ES-I3 (cell line): ENCODE measurements around the gene PKD1.

Experiments
- H3K36me3 ChIP-seq: 2 replicates; pipeline ENCODE4 v1.6.1; 2013; ENCODE audit warnings: mild to moderate bottlenecking, low read length, control low read depth, moderate library complexity; ENCODE audit not compliant: insufficient read depth
- H3K4me1 ChIP-seq: 2 replicates; pipeline ENCODE4 v1.6.1; 2013; ENCODE audit warnings: mild to moderate bottlenecking, control low read depth, low read length; ENCODE audit not compliant: insufficient read depth
- H3K9ac ChIP-seq: 2 replicates; pipeline ENCODE4 v1.6.1; 2013; ENCODE audit warnings: low read depth, mild to moderate bottlenecking, low read length, moderate library complexity
- H3K9me3 ChIP-seq: 2 replicates; pipeline ENCODE4 v1.6.1; 2013; ENCODE audit warnings: mild to moderate bottlenecking, low read length, moderate library complexity; ENCODE audit not compliant: control insufficient read depth, insufficient read depth

Gene PKD1

GRCh38 chr16:2090481-2090776 lies 45.3 kb downstream of the PKD1 start:
- no peak overlapping the region for H3K9ac ChIP-seq
- no peaks in the 10 kb centered on the region for H3K9me3 ChIP-seq
- no peaks in the 10 kb centered on the region; the same call in 1 of the 2 replicates for H3K36me3 ChIP-seq
- no peaks in the 10 kb centered on the region; the same call in 1 of the 2 replicates for H3K4me1 ChIP-seq

DNA sequence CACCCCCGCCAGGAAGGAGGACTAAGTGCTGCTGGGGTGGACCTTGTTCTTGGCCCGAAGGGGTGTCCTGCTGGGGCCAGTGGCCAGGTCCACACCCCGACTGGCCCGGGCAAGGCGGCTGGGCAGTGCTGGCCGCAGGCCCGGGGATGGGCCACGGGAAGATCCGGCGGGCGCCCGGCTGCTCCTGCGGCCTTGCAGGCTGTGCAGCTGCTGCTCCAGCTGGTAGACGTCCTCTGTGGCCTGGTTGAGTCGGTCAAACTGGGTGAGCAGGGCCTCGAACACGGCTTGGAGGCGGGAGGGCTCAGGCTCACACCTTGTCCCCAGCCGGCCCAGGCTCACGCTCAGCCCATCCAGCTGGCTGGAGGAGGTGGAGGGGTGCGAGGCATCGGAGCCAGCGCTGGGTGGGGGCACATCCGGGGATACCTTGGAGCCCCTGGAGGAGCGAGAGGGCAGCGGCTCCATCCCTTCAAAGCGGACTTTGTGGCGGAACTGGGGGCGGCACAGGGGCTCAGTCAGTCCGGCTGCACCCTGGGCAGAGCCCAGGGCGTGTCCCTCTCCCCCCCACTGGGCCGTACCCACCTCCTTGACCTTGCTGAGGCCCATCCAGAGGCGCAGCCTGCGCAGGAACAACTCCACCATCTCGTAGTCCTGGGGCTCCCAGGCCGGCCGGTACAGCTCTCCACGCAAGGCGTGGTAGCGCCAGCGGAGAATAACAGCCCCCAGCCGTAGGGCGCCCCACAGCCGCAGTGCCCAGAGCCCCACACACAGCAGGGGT lies 45.8 kb downstream of the PKD1 start:
- H3K9me3 ChIP-seq: no peaks in the 10 kb centered on the region
- H3K9ac ChIP-seq: no peak overlapping the region
- H3K4me1 ChIP-seq: no peaks in the 10 kb centered on the region; the same call in 1 of the 2 replicates
- no peaks in the 10 kb centered on the region; the same call in 1 of the 2 replicates for H3K36me3 ChIP-seq

- no peaks in the 10 kb centered on the region; the same call in 1 of the 2 replicates for H3K4me1 ChIP-seq
- H3K9ac ChIP-seq: no peak overlapping the region
These were observed 46.8 kb downstream of the PKD1 start for GRCh38 chr16:2088759-2089358.

DNA sequence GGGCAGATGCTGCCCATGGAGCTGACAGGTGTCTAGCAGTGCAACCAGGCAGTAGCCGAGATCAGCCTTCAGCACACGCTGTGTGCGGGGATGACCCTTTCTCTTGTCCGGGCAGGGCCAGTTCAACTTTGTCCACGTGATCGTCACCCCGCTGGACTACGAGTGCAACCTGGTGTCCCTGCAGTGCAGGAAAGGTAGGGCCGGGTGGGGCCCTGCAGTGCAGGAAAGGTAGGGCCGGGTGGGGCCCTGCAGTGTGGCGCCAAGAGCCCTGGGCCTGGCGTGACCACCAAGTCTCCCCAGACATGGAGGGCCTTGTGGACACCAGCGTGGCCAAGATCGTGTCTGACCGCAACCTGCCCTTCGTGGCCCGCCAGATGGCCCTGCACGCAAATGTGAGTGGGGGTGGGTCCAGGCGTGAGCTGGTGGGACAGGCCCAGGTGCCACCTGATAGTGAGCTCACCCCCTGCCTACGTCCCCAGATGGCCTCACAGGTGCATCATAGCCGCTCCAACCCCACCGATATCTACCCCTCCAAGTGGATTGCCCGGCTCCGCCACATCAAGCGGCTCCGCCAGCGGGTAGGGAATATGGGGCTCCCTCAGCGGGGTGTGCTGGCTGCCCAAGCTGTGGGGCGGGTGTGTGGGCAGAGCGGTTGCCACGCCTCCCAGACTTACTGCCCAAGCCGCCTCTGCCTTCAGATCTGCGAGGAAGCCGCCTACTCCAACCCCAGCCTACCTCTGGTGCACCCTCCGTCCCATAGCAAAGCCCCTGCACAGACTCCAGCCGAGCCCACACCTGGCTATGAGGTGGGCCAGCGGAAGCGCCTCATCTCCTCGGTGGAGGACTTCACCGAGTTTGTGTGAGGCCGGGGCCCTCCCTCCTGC lies 47.7 kb downstream of the PKD1 start:
- no peaks in the 10 kb centered on the region; the same call in 1 of the 2 replicates for H3K36me3 ChIP-seq
- no peak overlapping the region for H3K9ac ChIP-seq
- no peaks in the 10 kb centered on the region for H3K9me3 ChIP-seq
- H3K4me1 ChIP-seq: no peaks in the 10 kb centered on the region; the same call in 1 of the 2 replicates

More at GRCh38 chr16:2088759-2089358, 46.8 kb downstream of the PKD1 start:
- Histone ChIP-seq H3K36me3 (no peaks in the 10 kb centered on the region; the same call in 1 of the 2 replicates), H3K9me3 (no peaks in the 10 kb centered on the region)

- no peak overlapping the region for H3K9ac ChIP-seq
- H3K4me1 ChIP-seq: no peaks in the 10 kb centered on the region; the same call in 1 of the 2 replicates
- H3K36me3 ChIP-seq: no peaks in the 10 kb centered on the region; the same call in 1 of the 2 replicates
- H3K9me3 ChIP-seq: no peaks in the 10 kb centered on the region
These were observed 48.6 kb downstream of the PKD1 start for GRCh38 chr16:2086812-2087747.

- Histone ChIP-seq H3K4me1 (no peaks in the 10 kb centered on the region), H3K36me3 (no peaks in the 10 kb centered on the region; the same call in 1 of the 2 replicates), H3K9ac (no peak overlapping the region), H3K9me3 (no peaks in the 10 kb centered on the region)
These were observed 49.5 kb downstream of the PKD1 start for GRCh38 chr16:2086106-2086742.

DNA sequence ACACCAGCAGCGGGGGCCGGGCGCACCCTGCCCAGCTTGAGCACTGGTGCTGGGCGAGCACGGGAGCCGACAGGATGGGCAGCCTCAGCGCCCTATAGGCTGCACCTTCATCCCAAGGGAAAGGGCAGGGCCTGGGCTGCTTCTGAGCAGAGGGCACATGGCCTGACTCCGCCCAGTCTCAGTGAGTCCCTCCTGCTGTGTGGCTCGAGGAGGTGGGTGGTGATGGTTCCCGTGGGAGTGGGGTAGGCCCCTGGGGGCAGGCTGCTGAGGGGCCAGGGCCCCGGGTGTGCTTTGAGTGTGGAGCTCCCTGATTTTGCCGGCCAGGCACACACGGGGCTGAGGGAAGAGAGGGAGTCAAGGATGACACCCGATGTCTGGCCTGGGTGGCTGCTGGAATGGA lies 50.0 kb downstream of the PKD1 start:
- Histone ChIP-seq H3K36me3 (no peaks in the 10 kb centered on the region; the same call in 1 of the 2 replicates), H3K9me3 (no peaks in the 10 kb centered on the region), H3K4me1 (no peaks in the 10 kb centered on the region), H3K9ac (no peak overlapping the region)

GRCh38 chr16:2084895-2085625 lies 50.6 kb downstream of the PKD1 start:
- no peaks in the 10 kb centered on the region for H3K9me3 ChIP-seq
- H3K9ac ChIP-seq: no peak overlapping the region
- H3K36me3 ChIP-seq: no peaks in the 10 kb centered on the region; the same call in 1 of the 2 replicates
- no peaks in the 10 kb centered on the region for H3K4me1 ChIP-seq

- Histone ChIP-seq H3K9ac (no peak overlapping the region), H3K9me3 (no peaks in the 10 kb centered on the region), H3K4me1 (no peaks in the 10 kb centered on the region), H3K36me3 (no peaks in the 10 kb centered on the region; the same call in 1 of the 2 replicates)
These were observed 51.6 kb downstream of the PKD1 start for GRCh38 chr16:2083876-2084780.

- H3K36me3 ChIP-seq: no peaks in the 10 kb centered on the region
- H3K4me1 ChIP-seq: no peaks in the 10 kb centered on the region
- H3K9me3 ChIP-seq: no peaks in the 10 kb centered on the region
- H3K9ac ChIP-seq: no peak overlapping the region
These were observed 52.3 kb downstream of the PKD1 start for GRCh38 chr16:2083409-2083808.

GRCh38 chr16:2082983-2083364 lies 52.7 kb downstream of the PKD1 start:
- no peak overlapping the region for H3K9ac ChIP-seq
- no peaks in the 10 kb centered on the region for H3K4me1 ChIP-seq
- H3K9me3 ChIP-seq: no peaks in the 10 kb centered on the region
- no peaks in the 10 kb centered on the region for H3K36me3 ChIP-seq
